K562 (cell line): ENCODE results near the gene WDR55. TPM values are rescaled to one million over a fixed set of nuclear protein-coding genes. Genes with fewer than 3 reads are reported as not detected.
A peak's percentile ranks its signal among the peaks of the same experiment; 100 is the strongest.

Experiments
- ADNP ChIP-seq: fragments of 200-800 bp; sonication (Bioruptor generic); IDR thresholded peaks from 2 replicates; pipeline ENCODE4 v1.6.1; 2016; ENCODE audit warnings: missing genetic modification characterization, missing compliant biosample characterization
- CCNT2 ChIP-seq: IDR thresholded peaks from 2 replicates; pipeline ENCODE4 v1.6.1; 2011; ENCODE audit warnings: borderline replicate concordance, low read depth, mild to moderate bottlenecking, moderate library complexity, mixed read lengths, low read length; ENCODE audit not compliant: insufficient read length; ENCODE audit errors: extremely low read depth
- ELF4 ChIP-seq: fragments of 450-650 bp; formaldehyde crosslinking; IDR thresholded peaks from 2 replicates; pipeline ENCODE4 v1.4.0; 2022; ENCODE audit warnings: missing genetic modification characterization
- ETV1 ChIP-seq: fragments of 450-650 bp; conservative IDR thresholded peaks from 2 replicates; pipeline ENCODE4 v1.6.1; 2016; ENCODE audit warnings: missing genetic modification characterization, control low read depth, low read depth, missing compliant biosample characterization
- FIP1L1 ChIP-seq: fragments of 200-400 bp; formaldehyde crosslinking; IDR thresholded peaks from 2 replicates; pipeline ENCODE4 v1.6.1; 2018; ENCODE audit warnings: mild to moderate bottlenecking, low read depth, low read length; ENCODE audit not compliant: poor library complexity, severe bottlenecking
- KAT7 ChIP-seq: sonication (generic); formaldehyde crosslinking; IDR thresholded peaks from 2 replicates; pipeline ENCODE4 v1.8.0; 2022; ENCODE audit warnings: missing genetic modification reagents, mild to moderate bottlenecking, borderline replicate concordance
- MCM5 ChIP-seq: fragments of 450-650 bp; IDR thresholded peaks from 2 replicates; pipeline ENCODE4 v1.6.1; 2016; ENCODE audit warnings: low read depth
- NRF1 ChIP-seq, 2 experiments: fragments of 450-650 bp; IDR thresholded peaks in 1 of 2; conservative IDR thresholded peaks in 1 of 2; 2 replicates each; pipeline ENCODE4 v1.6.1; 2014; ENCODE audit warnings: mild to moderate bottlenecking in 2 of 2
- RCOR1 ChIP-seq, 2 experiments: IDR thresholded peaks; 2 replicates each; pipeline ENCODE4 v1.6.1; 2012; ENCODE audit warnings: low read depth in 2 of 2, low read length in 2 of 2, borderline replicate concordance in 1 of 2, improper control_type of control experiment in 1 of 2
- SAP30 ChIP-seq: fragments of 200-600 bp; sonication (generic); IDR thresholded peaks from 2 replicates; pipeline ENCODE4 v1.6.1; 2012; ENCODE audit warnings: borderline replicate concordance, low read depth, mild to moderate bottlenecking, moderate library complexity, low read length, control low read depth, inconsistent platforms; ENCODE audit not compliant: insufficient read depth, poor library complexity, severe bottlenecking
- SIX5 ChIP-seq, 2 experiments: IDR thresholded peaks; 2 replicates each; pipeline ENCODE4 v1.6.1; 2011; ENCODE audit warnings: low read length in 2 of 2, borderline replicate concordance in 1 of 2, low read depth in 1 of 2, mild to moderate bottlenecking in 1 of 2, moderate library complexity in 1 of 2; ENCODE audit not compliant: insufficient read depth in 1 of 2
- SLC30A9 ChIP-seq: fragments of 250-450 bp; sonication (Bioruptor Pico); IDR thresholded peaks from 2 replicates; pipeline ENCODE4 v1.8.0; 2022; ENCODE audit warnings: mild to moderate bottlenecking, moderate library complexity
- SMAD4 ChIP-seq: fragments of 250-450 bp; sonication (Bioruptor Pico); conservative IDR thresholded peaks from 2 replicates; pipeline ENCODE4 v1.8.0; 2021; ENCODE audit warnings: inconsistent platforms, mild to moderate bottlenecking, moderate library complexity
- SMARCB1 ChIP-seq: IDR thresholded peaks from 2 replicates; pipeline ENCODE4 v1.6.1; 2011; ENCODE audit warnings: improper control_type of control experiment, low read depth; ENCODE audit not compliant: insufficient read length
- SMC3 ChIP-seq: conservative IDR thresholded peaks from 2 replicates; pipeline ENCODE4 v1.6.1; 2011; ENCODE audit warnings: low read depth, low read length, improper control_type of control experiment; ENCODE audit not compliant: insufficient read depth
- TBL1XR1 ChIP-seq, 2 experiments: IDR thresholded peaks; 2 replicates each; pipeline ENCODE4 v1.6.1; 2012; ENCODE audit warnings: improper control_type of control experiment in 2 of 2, low read length in 2 of 2, mild to moderate bottlenecking in 1 of 2
- ZNF143 ChIP-seq: sonication (generic); formaldehyde crosslinking; IDR thresholded peaks from 2 replicates; pipeline ENCODE4 v1.9.0; 2022; ENCODE audit warnings: mild to moderate bottlenecking, missing genetic modification reagents
- ZNF583 ChIP-seq: fragments of 250-450 bp; sonication (Bioruptor Pico); IDR thresholded peaks from 2 replicates; pipeline ENCODE4 v1.4.0; 2020
- ZNF589 ChIP-seq: fragments of 200-800 bp; sonication (Bioruptor generic); IDR thresholded peaks from 2 replicates; pipeline ENCODE4 v1.6.1; 2016; ENCODE audit warnings: low read depth, missing genetic modification characterization, missing compliant biosample characterization
- ZNF717 ChIP-seq: fragments of 250-450 bp; sonication (Bioruptor Pico); IDR thresholded peaks from 2 replicates; pipeline ENCODE4 v1.5.0; 2021
- polyA plus RNA-seq, 8 experiments: library from polyadenylated mRNA; depleted of rRNA in 4 of 8; stranded (reverse) in 5 of 8; unstranded in 3 of 8; fragments of >200 nt; fragmentation: Nextera tagmentation in 2 of 8; fragmentation: Illumina TruSeq in 1 of 8; extraction: Ambion mirVana in 2 of 8; extraction: Trizol in 1 of 8; gene quantifications; 2 replicates each; pipeline versions ENCODE4 v1.2.1 to v1.2.3, GENCODE V29; 2011 to 2014; ENCODE audit warnings: inconsistent platforms in 1 of 8, missing spikeins in 1 of 8
- total RNA-seq, 7 experiments: library from RNA; depleted of rRNA in 6 of 7; stranded (reverse); fragments of >200 nt in 6 of 7; fragmentation: Illumina TruSeq in 2 of 7; extraction: Trizol in 2 of 7; gene quantifications; 2 replicates each; pipeline versions ENCODE4 v1.2.1 to v1.2.3, GENCODE V29; 2011 to 2021; ENCODE audit warnings: low replicate concordance in 1 of 7
- TF ChIP-seq, protein P1 (sequence below): fragments of 250-450 bp; sonication (Bioruptor Pico); IDR thresholded peaks from 2 replicates; pipeline ENCODE4 v1.5.1; 2021; ENCODE audit warnings: mild to moderate bottlenecking
- TF ChIP-seq, protein P2 (sequence below): fragments of 250-450 bp; sonication (Bioruptor Pico); IDR thresholded peaks from 2 replicates; pipeline ENCODE4 v1.5.0; 2021
- TF ChIP-seq, protein P3 (sequence below): sonication (generic); formaldehyde crosslinking; IDR thresholded peaks from 2 replicates; pipeline ENCODE4 v1.8.0; 2023; ENCODE audit warnings: mild to moderate bottlenecking, missing genetic modification reagents

Gene WDR55
- total and polyA plus RNA-seq, 9 of the 15 experiments (the other 6 are each of a cell fraction or from before 2014, with no cell fraction given): 5.2 to 45.0 (median 29.3) TPM

DNA sequence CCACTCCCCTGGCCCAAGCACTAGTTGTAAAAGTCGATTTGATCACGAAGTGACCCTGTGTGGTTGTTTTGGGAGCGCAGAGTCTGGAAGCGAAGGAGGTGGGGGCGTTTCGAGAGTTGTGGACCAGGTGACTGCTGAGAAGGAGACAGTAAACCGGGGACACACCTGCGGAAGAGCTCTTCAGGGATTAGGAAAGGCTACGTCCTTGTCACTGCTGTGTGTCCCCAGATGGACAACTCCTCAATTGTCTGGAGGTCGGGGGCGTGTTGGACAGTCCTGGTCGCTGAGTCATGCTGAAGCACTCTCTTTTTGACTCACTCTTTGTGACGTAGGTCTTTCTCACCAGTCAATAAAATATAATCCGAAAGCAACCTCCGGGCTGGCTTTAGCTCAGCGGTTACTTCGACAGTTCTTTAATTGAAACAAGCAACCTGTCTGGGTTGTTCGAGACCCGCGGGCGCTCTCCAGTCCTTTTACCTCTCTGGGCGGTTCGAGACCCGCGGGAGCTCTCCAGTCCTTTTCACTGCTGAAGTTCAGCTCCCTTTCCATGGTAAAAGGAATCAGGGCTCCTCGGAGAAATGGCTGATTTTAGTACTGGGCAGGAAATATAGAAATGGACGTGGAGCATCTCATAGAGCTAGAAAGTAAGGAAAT, 46.3 kb downstream of the WDR55 start (continued):
- TF ChIP-seq, protein P1, sequence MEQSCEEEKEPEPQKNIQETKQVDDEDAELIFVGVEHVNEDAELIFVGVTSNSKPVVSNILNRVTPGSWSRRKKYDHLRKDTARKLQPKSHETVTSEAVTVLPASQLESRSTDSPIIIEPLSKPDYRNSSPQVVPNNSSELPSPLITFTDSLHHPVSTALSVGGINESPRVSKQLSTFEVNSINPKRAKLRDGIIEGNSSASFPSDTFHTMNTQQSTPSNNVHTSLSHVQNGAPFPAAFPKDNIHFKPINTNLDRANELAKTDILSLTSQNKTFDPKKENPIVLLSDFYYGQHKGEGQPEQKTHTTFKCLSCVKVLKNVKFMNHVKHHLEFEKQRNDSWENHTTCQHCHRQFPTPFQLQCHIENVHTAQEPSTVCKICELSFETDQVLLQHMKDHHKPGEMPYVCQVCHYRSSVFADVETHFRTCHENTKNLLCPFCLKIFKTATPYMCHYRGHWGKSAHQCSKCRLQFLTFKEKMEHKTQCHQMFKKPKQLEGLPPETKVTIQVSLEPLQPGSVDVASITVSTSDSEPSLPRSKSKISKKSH (CRISPR knock-in tag): no peak
- TF ChIP-seq ZNF583 (CRISPR knock-in tag): no peak
- TF ChIP-seq SMAD4 (CRISPR knock-in tag): peak; percentile 71; the same call in 1 of the 2 replicates
- TF ChIP-seq SMC3: no peak
- TF ChIP-seq RCOR1 (IDR thresholded peaks at IDR 0.05; ENCODE audit: borderline replicate concordance in 1 of 2, low read depth in 2 of 2, low read length in 2 of 2): peak in 1 of 2 experiments; percentile 49; a peak in 2 of 4 replicates
- no peak for TF ChIP-seq SAP30
- no peak for TF ChIP-seq SLC30A9
- TF ChIP-seq ZNF589 (CRISPR knock-in tag): peak; percentile 75; the same call in 1 of the 2 replicates
- no peak; the same call in 1 of the 2 replicates for TF ChIP-seq KAT7 (CRISPR knock-in tag)
- TF ChIP-seq FIP1L1: no peak
- TF ChIP-seq ADNP (tag): peak; percentile 78; the same call in 1 of the 2 replicates
- TF ChIP-seq TBL1XR1 (IDR thresholded peaks at IDR 0.05; ENCODE audit: low read length in 2 of 2): peak; percentile 60 to 92; a peak in 3 of 4 replicates
- TF ChIP-seq NRF1 (conservative IDR thresholded peaks at IDR 0.05 in 1 of 2, IDR thresholded peaks at IDR 0.05 in 1 of 2): peak in 1 of 2 experiments; percentile 7; a peak in 1 of 4 replicates
- TF ChIP-seq ETV1: 0 out of 2 replicates have a peak, but pooled peaks have one; percentile 8
- peak; percentile 21 for TF ChIP-seq CCNT2
- TF ChIP-seq MCM5: no peak
- TF ChIP-seq ZNF717 (CRISPR knock-in tag): no peak
- TF ChIP-seq SMARCB1: peak; percentile 79
- no peak for TF ChIP-seq ELF4 (CRISPR knock-in tag)
- no peak for TF ChIP-seq SIX5 (IDR thresholded peaks at IDR 0.05; ENCODE audit: borderline replicate concordance in 1 of 2, insufficient read depth in 1 of 2, low read depth in 1 of 2, low read length in 2 of 2)
- TF ChIP-seq, protein P2, sequence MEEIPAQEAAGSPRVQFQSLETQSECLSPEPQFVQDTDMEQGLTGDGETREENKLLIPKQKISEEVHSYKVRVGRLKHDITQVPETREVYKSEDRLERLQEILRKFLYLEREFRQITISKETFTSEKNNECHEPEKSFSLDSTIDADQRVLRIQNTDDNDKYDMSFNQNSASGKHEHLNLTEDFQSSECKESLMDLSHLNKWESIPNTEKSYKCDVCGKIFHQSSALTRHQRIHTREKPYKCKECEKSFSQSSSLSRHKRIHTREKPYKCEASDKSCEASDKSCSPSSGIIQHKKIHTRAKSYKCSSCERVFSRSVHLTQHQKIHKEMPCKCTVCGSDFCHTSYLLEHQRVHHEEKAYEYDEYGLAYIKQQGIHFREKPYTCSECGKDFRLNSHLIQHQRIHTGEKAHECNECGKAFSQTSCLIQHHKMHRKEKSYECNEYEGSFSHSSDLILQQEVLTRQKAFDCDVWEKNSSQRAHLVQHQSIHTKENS: no peak
- TF ChIP-seq ZNF143 (CRISPR knock-in tag): no peak
- TF ChIP-seq, protein P3, sequence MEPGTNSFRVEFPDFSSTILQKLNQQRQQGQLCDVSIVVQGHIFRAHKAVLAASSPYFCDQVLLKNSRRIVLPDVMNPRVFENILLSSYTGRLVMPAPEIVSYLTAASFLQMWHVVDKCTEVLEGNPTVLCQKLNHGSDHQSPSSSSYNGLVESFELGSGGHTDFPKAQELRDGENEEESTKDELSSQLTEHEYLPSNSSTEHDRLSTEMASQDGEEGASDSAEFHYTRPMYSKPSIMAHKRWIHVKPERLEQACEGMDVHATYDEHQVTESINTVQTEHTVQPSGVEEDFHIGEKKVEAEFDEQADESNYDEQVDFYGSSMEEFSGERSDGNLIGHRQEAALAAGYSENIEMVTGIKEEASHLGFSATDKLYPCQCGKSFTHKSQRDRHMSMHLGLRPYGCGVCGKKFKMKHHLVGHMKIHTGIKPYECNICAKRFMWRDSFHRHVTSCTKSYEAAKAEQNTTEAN (CRISPR knock-in tag): no peak
